Neural progenitor cell (in vitro differentiated cells): ENCODE results near the gene RSRP1. TPM values are rescaled to one million over a fixed set of nuclear protein-coding genes. Genes with fewer than 3 reads are reported as not detected.

ENCODE experiments used
- DNase-seq: peaks from one replicate; pipeline ENCODE4 v3.0.0-alpha.2; 2016; ENCODE audit warnings: low spot score
- H2AFZ ChIP-seq: fragments of 200-600 bp; sonication (generic); replicated peaks from 2 replicates; pipeline ENCODE4 v1.6.1; 2016; ENCODE audit warnings: antibody characterized with exemption
- H3F3A ChIP-seq: fragments of 200-600 bp; sonication (generic); 2 replicates; pipeline ENCODE4 v1.6.1; 2016; ENCODE audit warnings: antibody characterized with exemption, low read depth
- H3K27ac ChIP-seq: fragments of 200-600 bp; sonication (generic); 2 replicates; pipeline ENCODE4 v1.5.1; 2016; ENCODE audit warnings: mild to moderate bottlenecking
- H3K27me3 ChIP-seq: fragments of 200-600 bp; sonication (generic); 2 replicates; pipeline ENCODE4 v1.6.1; 2016; ENCODE audit warnings: mild to moderate bottlenecking, moderate library complexity
- H3K36me3 ChIP-seq: fragments of 200-600 bp; sonication (generic); 2 replicates; pipeline ENCODE4 v1.5.1; 2016
- H3K4me1 ChIP-seq: fragments of 200-600 bp; sonication (generic); 2 replicates; pipeline ENCODE4 v1.6.1; 2016; ENCODE audit warnings: mixed run types
- H3K4me2 ChIP-seq: fragments of 200-600 bp; sonication (generic); 2 replicates; pipeline ENCODE4 v1.6.1; 2016
- H3K4me3 ChIP-seq: fragments of 200-600 bp; sonication (generic); 2 replicates; pipeline ENCODE4 v1.5.1; 2016
- H3K79me2 ChIP-seq: fragments of 200-600 bp; sonication (generic); 2 replicates; pipeline ENCODE4 v1.6.1; 2016; ENCODE audit warnings: low read depth
- H3K9ac ChIP-seq: fragments of 200-600 bp; sonication (generic); 2 replicates; pipeline ENCODE4 v1.6.1; 2016
- H3K9me3 ChIP-seq: fragments of 200-600 bp; sonication (generic); 2 replicates; pipeline ENCODE4 v1.5.1; 2016; ENCODE audit warnings: low read depth
- H4K20me1 ChIP-seq: fragments of 200-600 bp; sonication (generic); 2 replicates; pipeline ENCODE4 v1.6.1; 2016; ENCODE audit warnings: low read depth
- H3K27ac Mint-ChIP-seq: 3 replicates; pipeline ENCODE4 v1.8.0; 2021; ENCODE audit warnings: mixed read lengths
- H3K27me3 Mint-ChIP-seq: 2 replicates; pipeline ENCODE4 v1.8.0; 2022; ENCODE audit warnings: low read depth, mild to moderate bottlenecking, inconsistent platforms, moderate library complexity, mixed read lengths; ENCODE audit not compliant: insufficient read depth
- H3K36me3 Mint-ChIP-seq: 3 replicates; pipeline ENCODE4 v1.8.0; 2021; ENCODE audit warnings: mixed read lengths
- H3K4me1 Mint-ChIP-seq: 3 replicates; pipeline ENCODE4 v1.8.0; 2021; ENCODE audit warnings: mixed read lengths
- H3K4me3 Mint-ChIP-seq: 3 replicates; pipeline ENCODE4 v1.8.0; 2021; ENCODE audit warnings: mild to moderate bottlenecking, moderate library complexity, mixed read lengths
- H3K9me3 Mint-ChIP-seq: 3 replicates; pipeline ENCODE4 v1.8.0; 2020; ENCODE audit warnings: mixed read lengths
- CTCF ChIP-seq: fragments of 200-600 bp; sonication (generic); IDR thresholded peaks from 2 replicates; pipeline ENCODE4 v1.5.1; 2017; ENCODE audit warnings: antibody characterized with exemption, mild to moderate bottlenecking
- EZH2 ChIP-seq: fragments of 200-600 bp; sonication (generic); IDR thresholded peaks from 2 replicates; pipeline ENCODE4 v1.6.1; 2017; ENCODE audit warnings: antibody characterized with exemption, mild to moderate bottlenecking, moderate library complexity
- EZH2phosphoT487 ChIP-seq: fragments of 200-600 bp; sonication (generic); IDR thresholded peaks from 2 replicates; pipeline ENCODE4 v1.6.1; 2017; ENCODE audit warnings: antibody characterized with exemption
- total RNA-seq: library from RNA; depleted of rRNA; stranded (reverse); fragments of >200 nt; gene quantifications from 2 replicates; pipeline ENCODE4 v1.2.3, GENCODE V29; 2015; ENCODE audit warnings: low replicate concordance

Gene RSRP1
- total RNA-seq, 1 donor from 2014 or later = 131 TPM

GRCh38 chr1:25232866-25233784 is 14.1 kb downstream of the RSRP1 start:
- no peaks in the 10 kb centered on the region for H3K9me3 Mint-ChIP-seq
- H3K9ac ChIP-seq = peak overlapping the region; percentile 68
- no peaks in the 10 kb centered on the region for H3K9me3 ChIP-seq
- H4K20me1 ChIP-seq = peaks cover 3% of the 10 kb centered on the region
- peaks cover 24% of the 10 kb centered on the region for H3F3A ChIP-seq
- H3K27me3 Mint-ChIP-seq = no peaks in the 10 kb centered on the region
- peaks cover 14% of the 10 kb centered on the region for H3K4me1 Mint-ChIP-seq
- DNase-seq = peak; percentile 82
- peak overlapping the region; percentile 99 for H3K4me2 ChIP-seq
- no peak overlapping the region for H3K4me3 Mint-ChIP-seq
- H3K27me3 ChIP-seq = no peaks in the 10 kb centered on the region
- peaks cover 10% of the 10 kb centered on the region for H3K4me1 ChIP-seq
- peak overlapping the region; percentile 79 for H2AFZ ChIP-seq
- H3K27ac ChIP-seq = peak overlapping the region; percentile 43
- H3K36me3 Mint-ChIP-seq = peaks cover 4% of the 10 kb centered on the region
- peak overlapping the region; percentile 97 for H3K27ac Mint-ChIP-seq
- H3K4me3 ChIP-seq = peak overlapping the region; percentile 88
- H3K36me3 ChIP-seq = peaks cover 3% of the 10 kb centered on the region
- TF ChIP-seq CTCF = no peak
- TF ChIP-seq EZH2phosphoT487 = no peak
- TF ChIP-seq EZH2 = no peak
- peaks cover 70% of the 10 kb centered on the region for H3K79me2 ChIP-seq

GRCh38 chr1:25232027-25232865 is 15.0 kb downstream of the RSRP1 start, which contains the start of gene SYF2:
Gene SYF2 (minus strand): TSS chr1:25232502. CDS start chr1:25232467, 35 bp downstream.
- DNase-seq = peak; percentile 95
- H3K27ac Mint-ChIP-seq = peak within 1 kb of the TSS; percentile 97
- peaks cover 7% of the 10 kb centered on the region for H3K36me3 Mint-ChIP-seq
- peaks cover 10% of the 10 kb centered on the region for H3K4me1 ChIP-seq
- H3K4me3 Mint-ChIP-seq = no peak within 1 kb of the TSS
- peaks cover 3% of the 10 kb centered on the region for H4K20me1 ChIP-seq
- peaks cover 12% of the 10 kb centered on the region for H3K4me1 Mint-ChIP-seq
- peaks cover 18% of the 10 kb centered on the region for H3F3A ChIP-seq
- no peaks in the 10 kb centered on the region for H3K9me3 ChIP-seq
- H3K4me3 ChIP-seq = peak within 1 kb of the TSS; percentile 88
- H3K9me3 Mint-ChIP-seq = no peaks in the 10 kb centered on the region
- no peak for TF ChIP-seq EZH2phosphoT487
- peak; percentile 24 for TF ChIP-seq EZH2
- peak within 1 kb of the TSS; percentile 79 for H2AFZ ChIP-seq
- H3K79me2 ChIP-seq = peaks cover 70% of the 10 kb centered on the region
- no peaks in the 10 kb centered on the region for H3K27me3 ChIP-seq
- peak within 1 kb of the TSS; percentile 81 for H3K9ac ChIP-seq
- no peaks in the 10 kb centered on the region for H3K27me3 Mint-ChIP-seq
- H3K27ac ChIP-seq = peak within 1 kb of the TSS; percentile 43
- H3K36me3 ChIP-seq = peaks cover 3% of the 10 kb centered on the region
- peak within 1 kb of the TSS; percentile 99 for H3K4me2 ChIP-seq

DNA sequence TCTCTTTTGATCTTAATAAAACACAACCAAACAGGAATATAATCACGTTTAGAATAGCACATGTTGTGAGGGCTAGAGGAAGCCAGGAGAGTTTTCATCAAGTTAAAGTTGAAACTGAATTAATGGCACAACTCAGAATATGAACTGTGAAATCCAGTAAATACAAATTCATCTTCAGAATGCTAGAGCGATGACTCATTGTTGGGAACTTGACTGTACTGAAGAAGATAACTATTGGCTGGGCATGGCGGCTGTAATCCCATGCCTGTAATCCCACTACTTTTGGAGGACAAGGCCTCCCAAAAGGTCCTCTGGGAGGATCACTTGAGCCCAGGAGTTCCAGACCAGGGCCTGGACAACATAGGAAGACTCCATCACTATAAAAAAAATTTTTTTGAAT is 23.8 kb downstream of the RSRP1 start:
- H3K4me2 ChIP-seq = no peak overlapping the region
- H3K9me3 ChIP-seq = no peaks in the 10 kb centered on the region
- Mint-ChIP-seq H3K36me3 (peaks cover 28% of the 10 kb centered on the region), H3K4me3 (no peak overlapping the region), H3K27me3 (peaks cover 2% of the 10 kb centered on the region), H3K4me1 (no peaks in the 10 kb centered on the region), H3K9me3 (no peaks in the 10 kb centered on the region), H3K27ac (no peak overlapping the region)
- H3K36me3 ChIP-seq = peaks cover 7% of the 10 kb centered on the region
- H2AFZ ChIP-seq = no peak overlapping the region
- no peaks in the 10 kb centered on the region for H4K20me1 ChIP-seq
- no peaks in the 10 kb centered on the region for H3F3A ChIP-seq
- no peaks in the 10 kb centered on the region for H3K79me2 ChIP-seq
- no peak overlapping the region for H3K9ac ChIP-seq
- no peak for TF ChIP-seq EZH2
- no peak for DNase-seq
- H3K4me3 ChIP-seq = no peak overlapping the region
- no peaks in the 10 kb centered on the region for H3K4me1 ChIP-seq
- no peak overlapping the region for H3K27ac ChIP-seq
- no peaks in the 10 kb centered on the region for H3K27me3 ChIP-seq

DNA sequence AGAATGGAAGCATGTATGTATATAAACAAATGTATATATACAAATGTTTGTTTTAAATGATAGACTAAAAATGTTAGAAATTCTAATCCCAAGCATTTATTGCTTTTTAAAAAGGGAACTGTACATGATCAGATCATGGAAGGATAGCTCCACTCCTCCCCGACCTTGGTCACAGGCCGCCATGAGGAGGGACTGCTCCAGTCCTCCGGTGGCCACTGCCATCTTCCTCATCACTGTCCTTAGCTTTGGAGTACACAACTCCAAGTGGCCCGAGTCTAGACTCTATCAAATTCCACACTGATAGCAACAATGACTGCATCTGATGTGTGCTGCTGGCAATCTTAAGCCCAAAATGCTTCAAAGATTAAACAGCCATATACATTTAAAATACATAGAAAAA is 24.6 kb downstream of the RSRP1 start:
- H3F3A ChIP-seq = no peaks in the 10 kb centered on the region
- H3K4me1 ChIP-seq = no peaks in the 10 kb centered on the region
- no peak overlapping the region for H3K4me3 ChIP-seq
- H2AFZ ChIP-seq = no peak overlapping the region
- Mint-ChIP-seq H3K9me3 (no peaks in the 10 kb centered on the region), H3K27me3 (peaks cover 2% of the 10 kb centered on the region), H3K4me3 (no peak overlapping the region), H3K27ac (no peak overlapping the region), H3K4me1 (no peaks in the 10 kb centered on the region), H3K36me3 (peaks cover 27% of the 10 kb centered on the region)
- TF ChIP-seq EZH2 (no peak), CTCF (no peak), EZH2phosphoT487 (no peak)
- no peaks in the 10 kb centered on the region for H3K27me3 ChIP-seq
- no peak for DNase-seq
- H3K9me3 ChIP-seq = no peaks in the 10 kb centered on the region
- peaks cover 7% of the 10 kb centered on the region for H3K36me3 ChIP-seq
- no peak overlapping the region for H3K4me2 ChIP-seq
- no peak overlapping the region for H3K9ac ChIP-seq
- H3K79me2 ChIP-seq = no peaks in the 10 kb centered on the region
- no peaks in the 10 kb centered on the region for H4K20me1 ChIP-seq
- H3K27ac ChIP-seq = no peak overlapping the region
